CD4-positive, alpha-beta T cell (primary cell): Measurements from ENCODE around the gene SYNE1. TPM values are rescaled to one million over a fixed set of nuclear protein-coding genes. Genes with fewer than 3 reads are reported as not detected.

ENCODE experiments used
- ATAC-seq: fragments of 200-7000 bp; cut with Tn5 transposase; one replicate; pipeline ENCODE4 v1.10.0; 2022; ENCODE audit warnings: mild to moderate bottlenecking; ENCODE audit not compliant: poor library complexity
- CTCF ChIA-PET: fragments of 350-600 bp; sonication (Branson Sonifier 250); formaldehyde crosslinking; loops from one replicate; lab custom pipeline; 2021; ENCODE audit warnings: antibody characterized with exemption, inconsistent platforms; lab: Charles Lee
- POLR2A ChIA-PET: fragments of 350-600 bp; sonication (Branson Sonifier 250); formaldehyde crosslinking; loops from one replicate; lab custom pipeline; 2021; ENCODE audit warnings: antibody characterized with exemption, inconsistent platforms; lab: Charles Lee
- DNase-seq, 14 experiments: peaks; one replicate each; pipeline ENCODE4 v3.0.0-alpha.2; 2013 to 2020; ENCODE audit warnings: mixed read lengths in 2 of 14
- H3K27ac ChIP-seq, 2 donors: one replicate each; pipeline versions ENCODE4 v1.5.1 to v1.7.0; 2013; ENCODE audit warnings: low read length in 2 of 2, low read depth in 1 of 2, mild to moderate bottlenecking in 1 of 2
- H3K27me3 ChIP-seq, 2 experiments: 1 replicate in 1 of 2; 2 replicates in 1 of 2; pipeline versions ENCODE4 v1.6.1 to v1.7.0; 2013; ENCODE audit warnings: low read length in 2 of 2, control low read depth in 1 of 2, mild to moderate bottlenecking in 1 of 2, moderate library complexity in 1 of 2; ENCODE audit not compliant: insufficient read depth in 2 of 2, control insufficient read depth in 1 of 2
- H3K36me3 ChIP-seq: one replicate; pipeline ENCODE4 v1.6.1; 2013; ENCODE audit warnings: low read length, control low read depth; ENCODE audit not compliant: insufficient read depth
- H3K4me1 ChIP-seq: one replicate; pipeline ENCODE4 v1.6.1; 2013; ENCODE audit warnings: low read length, control low read depth; ENCODE audit not compliant: insufficient read depth
- H3K4me3 ChIP-seq: one replicate; pipeline ENCODE4 v1.5.1; 2013; ENCODE audit warnings: mild to moderate bottlenecking, low read length, moderate library complexity
- H3K9me3 ChIP-seq, 2 experiments: 1 replicate in 1 of 2; 2 replicates in 1 of 2; pipeline versions ENCODE4 v1.6.1 to v1.7.0; 2013; ENCODE audit warnings: low read length in 2 of 2, mild to moderate bottlenecking in 2 of 2, control low read depth in 1 of 2, moderate library complexity in 1 of 2; ENCODE audit not compliant: control insufficient read depth in 1 of 2, insufficient read depth in 1 of 2
- H3K27ac Mint-ChIP-seq: one replicate; pipeline ENCODE4 v1.8.0; 2020; ENCODE audit warnings: mixed read lengths
- H3K27me3 Mint-ChIP-seq: one replicate; pipeline ENCODE4 v1.8.0; 2021; ENCODE audit warnings: mixed read lengths
- H3K36me3 Mint-ChIP-seq: one replicate; pipeline ENCODE4 v1.8.0; 2021; ENCODE audit warnings: low read depth, mixed read lengths
- H3K4me1 Mint-ChIP-seq: one replicate; pipeline ENCODE4 v1.8.0; 2021; ENCODE audit warnings: low read depth, mixed read lengths
- H3K4me3 Mint-ChIP-seq: one replicate; pipeline ENCODE4 v1.8.0; 2020; ENCODE audit warnings: mild to moderate bottlenecking, mixed read lengths
- H3K9me3 Mint-ChIP-seq: one replicate; pipeline ENCODE4 v1.8.0; 2020; ENCODE audit warnings: mixed read lengths
- intact Hi-C, 2 experiments: fragments of 100-400 bp; cut with DNase I in 1 of 2; cut with micrococcal nuclease in 1 of 2; formaldehyde crosslinking; loops; one replicate each; pipeline versions ENCODE4 v1.15.1 to v1.9.0; 2023 to 2025; cut with DNase I, micrococcal nuclease
- total RNA-seq, 174 experiments: library from RNA in 2 of 174; stranded (reverse) in 2 of 174; gene quantifications; one replicate each; pipeline ENCODE4 v1.2.3 and lab custom pipeline; 2021 to 2026
- TF ChIP-seq, protein P1 (sequence below): fragments of 200-600 bp; IDR thresholded peaks from one replicate; pipeline ENCODE4 v1.8.0; 2022; ENCODE audit warnings: antibody characterized with exemption, mild to moderate bottlenecking

SYNE1 gene
- total RNA-seq, 2 experiments from 2014 or later: 94.9 to 108 TPM

DNA sequence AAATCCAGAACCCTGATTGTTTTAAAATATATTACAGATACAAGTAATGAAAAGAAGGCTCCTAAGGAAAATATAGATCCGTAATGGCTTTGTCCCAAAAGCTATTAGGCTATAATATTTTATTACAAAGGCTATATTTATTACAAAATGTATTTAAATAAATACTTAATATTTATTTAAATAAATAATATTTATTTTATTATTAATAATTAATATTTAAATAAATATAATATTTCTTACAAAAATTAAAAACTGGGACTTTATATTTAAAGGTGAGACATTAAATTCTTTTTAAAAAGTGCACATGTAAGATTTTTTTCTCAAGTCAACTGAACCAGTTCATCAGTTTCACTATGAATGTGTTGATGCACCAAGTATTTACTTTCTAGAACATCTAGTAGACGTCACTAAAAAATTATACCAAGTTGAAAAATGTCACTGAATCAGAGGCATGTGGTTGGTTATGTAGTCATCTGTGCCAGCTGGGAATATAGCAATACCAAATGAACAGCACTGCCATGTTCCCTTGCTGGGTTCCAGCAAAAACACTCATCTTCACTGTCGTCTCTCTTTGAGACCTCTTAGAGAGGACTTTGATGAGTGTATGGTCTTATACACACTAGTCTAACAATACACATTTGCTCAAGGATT lies 550.8 kb downstream of the SYNE1 start:
- no peak for DNase-seq
- no peak overlapping the region for H3K4me3 ChIP-seq
- Mint-ChIP-seq H3K9me3 (no peaks in the 10 kb centered on the region), H3K4me1 (no peaks in the 10 kb centered on the region), H3K36me3 (no peaks in the 10 kb centered on the region), H3K4me3 (no peak overlapping the region), H3K27me3 (no peaks in the 10 kb centered on the region), H3K27ac (no peak overlapping the region)
- ChIA-PET CTCF (no interaction called here), POLR2A (no interaction called here)
- H3K27me3 ChIP-seq: no peaks in the 10 kb centered on the region
- H3K9me3 ChIP-seq: no peaks in the 10 kb centered on the region
- ATAC-seq: no peak
- intact Hi-C loops: no loop called here
- no peaks in the 10 kb centered on the region for H3K4me1 ChIP-seq
- H3K36me3 ChIP-seq: no peaks in the 10 kb centered on the region
- TF ChIP-seq, protein P1, sequence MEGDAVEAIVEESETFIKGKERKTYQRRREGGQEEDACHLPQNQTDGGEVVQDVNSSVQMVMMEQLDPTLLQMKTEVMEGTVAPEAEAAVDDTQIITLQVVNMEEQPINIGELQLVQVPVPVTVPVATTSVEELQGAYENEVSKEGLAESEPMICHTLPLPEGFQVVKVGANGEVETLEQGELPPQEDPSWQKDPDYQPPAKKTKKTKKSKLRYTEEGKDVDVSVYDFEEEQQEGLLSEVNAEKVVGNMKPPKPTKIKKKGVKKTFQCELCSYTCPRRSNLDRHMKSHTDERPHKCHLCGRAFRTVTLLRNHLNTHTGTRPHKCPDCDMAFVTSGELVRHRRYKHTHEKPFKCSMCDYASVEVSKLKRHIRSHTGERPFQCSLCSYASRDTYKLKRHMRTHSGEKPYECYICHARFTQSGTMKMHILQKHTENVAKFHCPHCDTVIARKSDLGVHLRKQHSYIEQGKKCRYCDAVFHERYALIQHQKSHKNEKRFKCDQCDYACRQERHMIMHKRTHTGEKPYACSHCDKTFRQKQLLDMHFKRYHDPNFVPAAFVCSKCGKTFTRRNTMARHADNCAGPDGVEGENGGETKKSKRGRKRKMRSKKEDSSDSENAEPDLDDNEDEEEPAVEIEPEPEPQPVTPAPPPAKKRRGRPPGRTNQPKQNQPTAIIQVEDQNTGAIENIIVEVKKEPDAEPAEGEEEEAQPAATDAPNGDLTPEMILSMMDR: no peak
- H3K27ac ChIP-seq: no peak overlapping the region

DNA sequence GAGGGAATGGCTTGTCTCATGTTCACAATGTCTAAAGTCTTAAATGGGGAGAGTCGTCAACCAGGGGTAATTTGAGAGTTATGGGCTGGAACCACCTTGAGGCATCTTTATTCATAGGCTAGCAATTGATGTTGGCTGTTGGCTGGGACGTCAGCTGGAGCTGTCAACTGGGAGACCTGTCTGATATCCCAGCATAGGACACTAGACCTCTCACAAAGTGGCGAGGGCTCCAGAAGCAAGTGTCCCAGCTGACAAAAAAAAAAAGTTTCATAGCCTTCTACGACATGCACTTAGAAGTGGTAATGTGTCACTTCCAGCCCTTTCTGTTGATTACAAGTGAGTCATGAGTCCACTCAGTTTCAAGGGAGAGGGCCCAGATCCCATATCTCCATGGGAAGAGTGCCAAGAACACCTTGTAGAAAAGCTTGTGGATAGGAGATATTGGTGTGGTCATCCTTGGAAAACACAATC lies 551.7 kb downstream of the SYNE1 start:
- intact Hi-C loops: no loop called here
- Mint-ChIP-seq H3K4me3 (no peak overlapping the region), H3K4me1 (no peaks in the 10 kb centered on the region), H3K9me3 (no peaks in the 10 kb centered on the region), H3K27me3 (peaks cover 5% of the 10 kb centered on the region), H3K27ac (no peak overlapping the region), H3K36me3 (no peaks in the 10 kb centered on the region)
- ATAC-seq (no peak), DNase-seq (no peak)
- no peaks in the 10 kb centered on the region for H3K4me1 ChIP-seq
- no peak overlapping the region for H3K4me3 ChIP-seq
- POLR2A ChIA-PET: no interaction called here
- no peaks in the 10 kb centered on the region for H3K27me3 ChIP-seq
- CTCF ChIA-PET: no interaction called here
- no peak overlapping the region for H3K27ac ChIP-seq
- no peaks in the 10 kb centered on the region for H3K36me3 ChIP-seq
- no peaks in the 10 kb centered on the region for H3K9me3 ChIP-seq
- TF ChIP-seq, protein P1: no peak

DNA sequence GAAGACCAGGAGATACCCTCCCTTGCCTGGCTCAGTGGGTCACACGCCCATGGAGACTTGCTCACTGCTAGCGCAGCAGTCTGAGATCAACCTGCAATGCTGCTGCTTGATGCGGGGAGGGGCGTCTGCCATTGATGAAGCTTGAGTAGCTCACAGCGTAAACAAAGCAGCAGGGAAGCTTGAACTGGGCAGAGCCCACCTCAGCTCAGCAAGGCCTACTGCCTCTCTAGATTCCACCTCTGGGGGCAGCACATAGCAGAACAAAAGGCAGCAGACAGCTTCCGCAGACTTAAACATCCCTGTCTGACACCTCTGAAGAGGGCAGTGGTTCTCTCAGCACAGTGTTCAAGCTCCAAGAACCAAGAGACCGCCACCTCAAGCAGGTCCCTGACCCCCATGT lies 558.4 kb downstream of the SYNE1 start:
- Mint-ChIP-seq H3K4me3 (no peak overlapping the region), H3K27ac (no peak overlapping the region), H3K4me1 (no peaks in the 10 kb centered on the region), H3K27me3 (peaks cover 5% of the 10 kb centered on the region), H3K9me3 (peaks cover 16% of the 10 kb centered on the region), H3K36me3 (peaks cover 26% of the 10 kb centered on the region)
- H3K9me3 ChIP-seq: peaks cover 10% of the 10 kb centered on the region in 2 experiments
- TF ChIP-seq, protein P1: no peak
- no peak overlapping the region for H3K4me3 ChIP-seq
- H3K4me1 ChIP-seq: no peaks in the 10 kb centered on the region
- ATAC-seq (no peak), DNase-seq (no peak)
- no peaks in the 10 kb centered on the region for H3K36me3 ChIP-seq
- intact Hi-C loops: no loop called here
- no peaks in the 10 kb centered on the region for H3K27me3 ChIP-seq
- no peak overlapping the region for H3K27ac ChIP-seq
- ChIA-PET POLR2A (no interaction called here), CTCF (no interaction called here)
